Skin of body (tissue), 3 donors: ENCODE measurements around the gene ARMC7. TPM values are rescaled to one million over a fixed set of nuclear protein-coding genes. Genes with fewer than 3 reads are reported as not detected.
"Not testable (repeated sequence)": the region's sequence is repeated elsewhere in the genome, so short reads cannot be mapped to it uniquely, and the experiment has no call there.

Experiments
- DNase-seq: peaks from one replicate; lab custom pipeline; 2025; lab: John Stamatoyannopoulos, UW
- small RNA-seq: library from RNA; depleted of rRNA; stranded (forward); fragments of <200 nt; gene quantifications from one replicate; pipeline ENCODE3, GENCODE V24; 2014; ENCODE audit warnings: low replicate concordance
- total RNA-seq: library from RNA; depleted of rRNA; stranded (reverse); fragments of >200 nt; gene quantifications from one replicate; pipeline ENCODE4 v1.2.3, GENCODE V29; 2014

The ARMC7 gene
- total RNA-seq, 1 donor from 2014 or later, result 2.1 TPM

DNA sequence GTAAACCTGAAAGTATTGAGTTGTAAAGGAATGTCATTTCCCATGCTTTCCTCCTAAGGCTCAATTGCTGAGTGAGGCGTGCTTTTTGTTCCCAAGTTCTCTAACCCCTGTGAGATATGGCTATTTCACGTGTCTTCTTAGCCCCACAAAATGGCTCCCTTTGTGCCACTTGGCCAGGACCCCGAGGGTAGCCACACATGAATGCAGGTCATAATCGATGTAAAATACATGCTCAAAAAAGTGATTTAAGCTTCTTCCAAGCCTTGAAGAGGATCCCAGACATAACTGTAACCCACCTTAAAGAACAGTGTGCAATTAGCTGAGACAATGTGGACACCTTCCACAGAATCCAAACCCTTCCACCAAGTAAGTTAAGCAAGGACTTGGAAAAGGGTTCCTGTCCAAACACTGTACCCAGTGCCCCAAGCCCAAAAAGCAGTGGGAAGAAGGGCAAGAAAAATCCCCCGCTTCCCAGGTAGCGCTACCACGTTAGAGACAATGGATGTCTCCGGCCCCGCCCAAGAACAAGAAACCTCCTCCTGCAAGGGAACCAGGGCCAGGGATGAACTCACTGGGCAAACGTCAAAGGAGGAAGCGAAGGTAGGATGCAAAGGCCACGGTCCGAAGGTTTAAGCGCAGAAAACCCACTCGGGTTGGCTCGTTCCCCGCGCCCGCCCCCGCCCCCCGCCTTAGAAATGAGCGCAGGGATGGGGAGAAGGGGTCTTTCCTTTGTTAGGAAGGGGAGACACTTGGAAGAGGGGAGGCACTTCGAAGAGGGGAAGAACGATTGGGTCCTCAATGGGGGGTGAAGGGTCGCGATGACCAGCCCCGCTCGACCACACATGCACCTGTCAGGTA lies 43.4 kb downstream of the ARMC7 start:
- no peak for DNase-seq

DNA sequence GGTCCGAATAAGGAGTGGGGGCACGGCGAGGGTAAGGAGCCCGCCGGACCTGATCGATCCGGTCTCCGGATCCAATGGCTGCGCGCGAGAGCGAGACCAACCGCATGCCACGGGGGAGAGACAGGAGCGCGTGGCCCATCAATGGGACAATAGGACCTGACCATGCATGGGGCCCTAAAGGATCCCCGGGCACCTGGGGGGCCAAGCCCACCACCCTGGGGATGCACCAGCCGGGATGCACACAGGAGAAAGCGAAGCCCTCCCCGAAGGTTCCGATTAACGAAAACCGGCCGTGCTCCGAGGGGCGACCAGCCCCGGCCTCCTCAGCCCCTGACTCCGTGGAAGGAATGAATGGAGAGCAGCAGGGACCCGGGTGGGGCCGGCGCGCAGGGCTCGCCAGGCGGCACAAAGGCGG lies 44.0 kb downstream of the ARMC7 start:
- DNase-seq, result no peak

DNA sequence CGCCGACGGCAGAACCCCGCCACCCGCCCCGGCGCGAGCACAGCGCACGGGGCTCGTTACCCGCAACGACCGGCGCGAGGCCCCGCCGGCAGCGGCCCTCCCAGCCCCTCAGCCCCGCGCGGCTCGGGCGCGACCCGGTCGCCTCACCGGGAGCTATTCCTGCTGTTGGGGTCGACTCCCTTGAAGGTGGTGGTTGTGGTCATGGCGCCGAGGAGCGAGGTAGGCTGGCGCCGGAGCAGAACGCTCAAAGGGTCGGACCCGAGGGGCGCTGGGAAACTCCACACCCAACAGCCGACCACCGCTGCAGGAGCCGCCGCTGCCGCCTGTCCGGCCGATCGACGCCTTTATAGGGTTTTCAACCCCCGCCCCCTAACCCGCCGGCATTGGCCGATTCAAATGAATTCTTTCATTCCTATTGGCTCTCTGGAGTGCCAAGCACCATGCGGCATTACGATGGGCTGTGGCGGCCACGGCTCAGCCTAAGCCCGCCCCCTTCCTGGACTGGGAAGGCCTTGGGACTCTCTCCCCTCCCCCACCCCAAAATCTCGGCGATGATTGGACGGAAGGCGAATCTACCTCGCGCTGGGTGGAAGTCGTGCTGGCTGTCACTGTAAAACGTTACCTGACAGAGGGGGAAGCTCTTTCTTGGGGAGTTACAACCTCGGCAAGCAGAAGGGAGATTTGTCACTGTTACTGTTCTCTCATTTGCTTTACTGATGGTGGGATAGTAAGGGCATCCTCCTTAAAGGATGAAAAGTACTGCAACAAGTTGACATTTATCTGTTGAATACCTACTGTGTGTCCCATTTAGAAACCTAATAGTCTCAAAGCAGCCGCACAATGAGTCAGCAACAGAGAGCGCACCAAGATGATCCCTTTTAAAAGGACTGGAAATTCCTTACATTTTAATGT lies 44.7 kb downstream of the ARMC7 start, which contains the start of gene JPT1:
Gene JPT1 (minus strand): TSS at position 318 of the 912 bp plus-strand sequence. CDS start 115 bp downstream, at position 203.
- DNase-seq, result peak; percentile 97

DNA sequence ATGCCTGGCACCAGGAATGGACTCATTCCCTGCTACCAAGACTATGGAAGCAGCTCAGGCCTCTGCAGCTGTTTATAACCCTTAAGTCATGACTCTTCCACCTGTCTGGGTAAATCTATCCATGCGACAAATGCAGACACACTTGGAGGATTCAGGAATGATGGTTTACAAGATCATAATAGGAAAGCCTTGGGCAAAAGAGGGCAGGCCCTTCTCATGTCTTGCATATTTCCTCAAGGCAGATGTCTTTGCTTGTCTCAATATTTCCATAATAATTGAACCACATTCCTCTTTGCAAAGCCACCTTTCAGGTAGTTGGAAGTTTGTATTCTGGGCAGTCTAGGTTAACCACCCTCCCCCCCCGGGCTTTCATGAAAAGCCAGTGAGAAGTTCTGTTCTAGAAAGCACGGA lies 45.4 kb downstream of the ARMC7 start:
- DNase-seq, result no peak

DNA sequence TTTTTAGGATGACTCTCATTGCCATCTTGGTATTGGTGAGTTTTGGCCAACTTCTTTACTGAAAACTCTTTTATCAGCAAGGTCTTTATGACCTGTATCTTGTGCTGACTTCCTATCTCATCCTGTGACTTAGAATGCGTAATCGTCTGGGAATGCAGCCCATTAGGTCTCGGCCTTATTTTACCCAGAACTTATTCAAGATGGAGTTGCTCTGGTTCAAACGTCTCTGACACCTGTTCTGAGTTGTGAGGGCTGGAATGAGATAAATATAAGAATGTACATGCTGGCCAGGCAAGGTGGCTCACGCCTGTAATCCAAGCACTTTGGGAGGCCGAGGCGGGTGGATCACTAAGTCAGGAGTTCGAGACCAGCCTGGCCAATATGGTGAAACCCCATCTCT lies 48.7 kb downstream of the ARMC7 start:
- DNase-seq, result not testable (repeated sequence)

DNA sequence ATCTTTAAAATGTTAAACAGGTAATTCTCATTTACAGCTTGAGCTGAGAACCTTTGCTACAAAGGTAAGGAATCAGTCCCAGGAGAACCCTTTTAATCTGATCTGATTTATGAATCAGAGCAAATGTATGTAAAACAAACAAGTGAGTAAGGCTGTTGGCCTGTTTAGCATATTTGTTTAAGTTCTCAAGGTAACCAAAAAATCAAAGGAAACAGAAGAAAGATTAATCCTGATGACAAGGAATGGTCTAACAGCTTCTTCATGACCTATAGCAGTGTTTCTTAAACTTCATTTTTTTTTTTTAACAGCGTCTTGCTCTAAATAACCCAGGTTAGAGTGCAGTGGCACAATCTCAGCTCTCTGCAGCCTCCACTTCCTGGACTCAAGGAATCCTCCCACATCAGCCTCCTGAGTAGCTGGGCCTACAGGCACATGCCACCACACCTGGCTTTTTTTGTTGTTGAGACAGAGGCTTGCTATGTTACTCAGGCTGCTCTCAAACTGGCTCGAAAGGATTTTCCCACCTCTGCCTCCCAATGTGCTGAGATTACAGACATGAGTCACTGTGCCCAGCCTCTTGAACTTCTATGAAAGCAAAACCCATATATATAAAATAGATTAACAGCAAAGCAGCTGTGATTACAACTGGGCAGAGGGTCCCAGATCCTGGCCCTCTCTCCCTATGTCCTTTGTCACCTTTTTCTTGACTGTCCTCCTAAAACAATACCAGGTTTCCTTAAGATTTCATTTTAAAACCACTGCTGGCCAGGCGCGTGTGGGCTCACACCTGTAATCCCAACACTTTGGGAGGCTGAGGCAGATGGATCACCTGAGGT lies 49.6 kb downstream of the ARMC7 start:
- DNase-seq, result no peak

DNA sequence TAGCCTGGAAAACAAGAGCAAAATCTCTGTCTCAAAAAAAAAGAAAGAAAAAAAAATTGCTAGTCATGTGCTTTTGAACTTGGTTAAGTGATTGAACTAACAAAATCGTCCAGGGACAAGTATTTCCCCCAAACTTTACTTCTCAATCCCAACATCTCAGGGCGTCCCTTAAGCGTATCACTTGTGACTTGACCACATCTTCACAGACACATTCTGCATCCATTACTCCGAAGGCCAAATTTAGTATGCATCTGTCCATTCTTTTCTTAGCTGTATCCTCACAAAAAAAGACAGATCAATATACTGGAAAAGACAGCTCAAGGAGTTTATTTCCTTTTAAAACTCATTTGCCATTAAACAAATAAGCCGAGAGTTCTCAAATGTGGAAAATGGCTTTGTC lies 50.4 kb downstream of the ARMC7 start:
- DNase-seq, result no peak

DNA sequence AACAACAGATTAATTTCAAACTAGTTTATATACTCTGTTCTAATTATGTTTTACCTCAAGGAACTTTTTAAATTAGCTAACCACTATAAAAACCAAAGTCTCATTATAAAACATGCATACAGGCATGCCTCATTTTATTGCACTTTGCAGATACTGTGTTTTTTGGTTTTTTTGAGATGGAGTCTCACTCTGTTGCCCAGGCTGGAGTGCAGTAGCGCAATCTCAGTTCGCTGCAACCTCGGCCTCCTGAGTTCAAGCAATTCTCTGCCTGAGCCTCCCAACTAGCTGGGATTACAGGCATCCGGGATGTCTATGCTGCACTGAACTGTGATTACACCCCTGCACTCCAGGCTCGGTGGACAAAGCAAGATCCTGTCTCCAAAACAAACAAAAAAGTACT lies 53.3 kb downstream of the ARMC7 start:
- DNase-seq, result no peak

DNA sequence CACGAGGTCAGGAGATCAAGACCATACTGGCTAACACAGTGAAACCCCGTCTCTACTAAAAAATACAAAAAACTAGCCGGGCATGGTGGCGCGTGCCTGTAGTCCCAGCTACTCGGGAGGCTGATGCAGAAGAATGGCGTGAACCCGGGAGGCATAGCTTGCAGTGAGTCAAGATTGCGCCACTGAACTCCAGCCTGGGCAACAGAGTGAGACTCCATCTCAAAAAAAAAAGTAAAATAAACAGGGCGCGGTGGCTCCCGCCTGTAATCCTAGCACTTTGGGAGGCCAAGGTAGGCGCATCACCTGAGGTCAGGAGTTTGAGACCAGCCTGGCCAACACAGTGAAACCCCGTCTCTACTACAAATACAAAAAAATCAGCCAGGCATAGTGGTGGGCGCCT lies 54.8 kb downstream of the ARMC7 start:
- DNase-seq, result not testable (repeated sequence)

DNA sequence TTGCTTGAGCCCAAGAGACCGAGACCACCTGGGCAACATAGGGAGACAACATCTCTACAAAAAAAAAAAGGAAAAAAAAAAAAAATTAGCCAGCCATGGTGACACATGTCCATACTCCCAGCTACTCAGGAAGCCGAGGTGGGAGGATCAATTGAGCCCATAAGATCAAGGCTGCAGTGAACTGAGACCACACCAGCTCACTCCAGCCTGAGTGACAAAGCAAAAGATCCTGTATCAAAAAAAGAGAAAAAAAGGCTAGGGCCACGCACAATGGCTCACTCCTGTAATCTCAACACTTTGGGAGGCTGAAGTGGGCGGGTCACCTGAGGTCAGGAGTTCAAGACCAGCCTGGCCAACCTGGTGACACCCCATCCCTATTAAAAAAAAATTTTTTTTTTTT lies 59.2 kb downstream of the ARMC7 start:
- DNase-seq, result no peak

DNA sequence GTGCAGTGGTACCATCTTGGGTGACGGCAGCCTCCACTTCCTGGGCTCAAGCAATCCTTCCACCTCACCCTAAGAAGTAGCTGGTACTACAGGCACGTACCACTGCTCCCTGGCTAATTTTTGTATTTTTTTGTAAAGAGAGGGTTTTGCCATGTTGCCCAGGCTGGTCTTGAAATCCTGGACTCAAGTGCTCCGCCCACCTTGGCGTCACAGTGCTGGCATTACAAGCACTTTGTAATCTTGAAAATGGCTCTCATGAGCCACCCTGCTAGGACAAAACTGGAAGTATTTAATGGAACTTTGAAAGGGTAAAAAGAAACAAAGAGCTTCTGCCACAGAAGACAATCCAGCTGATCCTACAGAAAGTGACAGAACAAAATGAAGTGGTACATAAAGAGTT lies 63.8 kb downstream of the ARMC7 start:
- DNase-seq, result no peak

DNA sequence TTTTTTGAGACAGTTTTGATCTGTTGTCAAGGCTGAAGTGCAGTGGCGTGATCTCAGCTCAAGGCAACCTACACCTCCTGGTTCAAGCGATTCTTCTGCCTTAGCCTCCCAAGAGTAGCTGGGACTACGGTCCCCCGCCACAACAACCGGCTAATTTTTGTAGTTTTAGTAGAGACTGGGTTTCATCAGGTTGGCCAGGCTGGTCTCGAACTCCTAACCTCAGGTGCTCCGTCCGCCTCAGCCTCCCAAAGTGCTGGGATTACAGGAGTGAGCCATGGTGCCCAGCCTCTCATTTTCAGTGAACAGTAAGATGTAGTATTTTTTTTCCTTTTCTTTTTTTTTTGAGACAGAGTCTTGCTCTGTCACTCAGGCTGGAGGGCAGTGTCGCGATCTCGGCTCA lies 65.2 kb downstream of the ARMC7 start:
- DNase-seq, result no peak

DNA sequence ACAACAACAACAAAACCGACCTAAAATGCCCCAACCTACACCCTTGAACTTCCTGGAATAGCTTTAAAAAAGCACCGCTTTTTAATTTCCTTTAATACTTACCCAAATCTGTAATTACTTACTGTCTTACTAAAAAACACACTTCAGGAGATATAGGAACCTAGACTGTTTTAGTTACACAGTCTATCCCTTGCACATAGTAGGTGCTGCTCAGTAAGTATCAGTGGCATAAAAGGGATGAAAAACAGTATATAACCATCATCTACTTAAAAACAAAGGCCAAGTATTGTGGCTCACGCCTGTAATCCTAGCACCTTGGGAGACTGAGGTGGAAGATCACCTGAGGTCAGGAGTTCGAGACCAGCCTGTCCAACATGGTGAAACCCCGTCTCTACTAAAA lies 66.9 kb downstream of the ARMC7 start:
- DNase-seq, result no peak

DNA sequence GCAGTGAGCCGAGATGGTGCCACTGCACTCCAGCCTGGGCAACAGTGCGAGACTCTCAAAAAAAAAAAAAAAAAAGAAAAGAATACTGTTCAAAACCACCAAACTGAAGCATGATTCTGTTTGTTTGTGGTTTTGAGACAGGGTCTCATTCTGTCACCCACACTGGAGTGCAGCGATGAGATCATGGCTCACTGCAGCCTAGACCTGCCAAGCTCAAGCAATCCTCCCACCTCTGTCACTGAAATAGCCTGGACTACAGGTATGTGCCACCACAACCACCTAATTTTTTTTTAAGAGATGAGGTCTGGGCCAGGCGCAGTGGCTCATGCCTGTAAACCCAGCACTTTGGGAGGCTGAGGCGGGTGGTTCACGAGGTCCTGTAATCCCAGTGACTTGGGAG lies 68.7 kb downstream of the ARMC7 start:
- DNase-seq, result no peak

Small RNA genes lying within 50 kb of the gene (small RNA-seq; reads per million reads assigned to genes)
- gene AC111186.1 (not detected), gene RF00019 (not detected)

Other genes with a start within 250 kb of the ARMC7 start
- 5.6 TPM for gene FDXR, start 237.0 kb upstream of the ARMC7 start, total RNA-seq
- 2.6 TPM for gene FADS6, start 216.3 kb upstream of the ARMC7 start, total RNA-seq
- 1.1 TPM for gene USH1G, start 186.7 kb upstream of the ARMC7 start, total RNA-seq
- not detected for gene OTOP2, start 185.7 kb upstream of the ARMC7 start, total RNA-seq
- gene OTOP3, start 174.1 kb upstream of the ARMC7 start, total RNA-seq, result not detected
- 4.0 TPM for gene HID1, start 137.2 kb upstream of the ARMC7 start, total RNA-seq
- gene CDR2L, start 122.3 kb upstream of the ARMC7 start, total RNA-seq, result 3.6 TPM
- 18.1 TPM for gene MRPL58, start 97.3 kb upstream of the ARMC7 start, total RNA-seq
- 153 TPM for gene ATP5PD, start 63.0 kb upstream of the ARMC7 start, total RNA-seq
- gene KCTD2, start 62.7 kb upstream of the ARMC7 start, total RNA-seq, result 11.6 TPM
- gene SLC16A5, start 22.0 kb upstream of the ARMC7 start, total RNA-seq, result 8.7 TPM
- 27.7 TPM for gene NT5C, start 21.8 kb downstream of the ARMC7 start, total RNA-seq
- gene JPT1, start 44.5 kb downstream of the ARMC7 start, total RNA-seq, result 27.9 TPM
- gene SUMO2, start 73.0 kb downstream of the ARMC7 start, total RNA-seq, result 103 TPM
- 38.7 TPM for gene NUP85, start 95.7 kb downstream of the ARMC7 start, total RNA-seq
- 9.9 TPM for gene GGA3, start 151.6 kb downstream of the ARMC7 start, total RNA-seq
- 39.6 TPM for gene MRPS7, start 151.9 kb downstream of the ARMC7 start, total RNA-seq
- 7.4 TPM for gene MIF4GD, start 161.3 kb downstream of the ARMC7 start, total RNA-seq
- gene SLC25A19, start 179.5 kb downstream of the ARMC7 start, total RNA-seq, result 4.0 TPM